ENCODE measurements around the gene SLC7A4.

DNA sequence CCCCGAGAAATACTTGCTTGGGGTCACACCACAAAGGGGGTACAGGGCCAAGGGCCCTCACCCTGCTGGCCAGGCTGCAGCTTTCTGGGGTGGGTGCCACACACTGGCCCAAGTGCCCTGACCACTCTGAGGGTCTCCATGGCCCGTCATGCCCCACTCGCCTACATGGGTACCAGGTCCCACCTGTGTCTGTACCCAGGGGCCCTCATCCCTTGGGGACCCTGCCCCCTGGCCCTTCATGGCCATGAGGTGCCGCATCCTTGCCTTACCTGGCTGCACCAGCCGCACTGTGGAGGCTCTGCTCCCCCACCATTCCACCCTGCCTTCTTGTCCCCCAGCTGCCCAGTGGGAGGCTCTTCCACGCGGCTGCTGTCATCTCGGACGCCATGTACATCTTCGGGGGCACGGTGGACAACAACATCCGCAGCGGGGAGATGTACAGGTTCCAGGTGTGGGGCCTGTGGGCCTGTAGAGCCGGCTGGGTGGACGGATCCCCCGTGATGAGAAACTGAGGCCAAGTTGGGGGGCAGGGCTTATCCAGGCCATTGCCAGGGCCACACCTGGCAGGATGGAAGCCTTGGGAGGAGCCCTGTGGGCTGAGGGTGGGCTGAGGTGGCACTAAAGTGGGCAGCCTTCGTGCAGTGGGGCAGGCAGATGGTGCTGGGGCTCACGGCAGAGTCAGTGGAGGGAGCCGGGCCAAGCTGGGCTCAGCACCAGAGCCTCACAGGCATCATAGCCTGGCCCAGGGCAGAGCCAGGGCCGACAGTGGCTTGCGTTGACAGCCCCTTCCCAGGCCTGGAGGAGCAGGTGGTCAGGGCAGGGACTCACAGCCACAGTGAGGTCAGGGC, 39.7 kb downstream of the SLC7A4 start:
- TF ChIP-seq, protein P1, sequence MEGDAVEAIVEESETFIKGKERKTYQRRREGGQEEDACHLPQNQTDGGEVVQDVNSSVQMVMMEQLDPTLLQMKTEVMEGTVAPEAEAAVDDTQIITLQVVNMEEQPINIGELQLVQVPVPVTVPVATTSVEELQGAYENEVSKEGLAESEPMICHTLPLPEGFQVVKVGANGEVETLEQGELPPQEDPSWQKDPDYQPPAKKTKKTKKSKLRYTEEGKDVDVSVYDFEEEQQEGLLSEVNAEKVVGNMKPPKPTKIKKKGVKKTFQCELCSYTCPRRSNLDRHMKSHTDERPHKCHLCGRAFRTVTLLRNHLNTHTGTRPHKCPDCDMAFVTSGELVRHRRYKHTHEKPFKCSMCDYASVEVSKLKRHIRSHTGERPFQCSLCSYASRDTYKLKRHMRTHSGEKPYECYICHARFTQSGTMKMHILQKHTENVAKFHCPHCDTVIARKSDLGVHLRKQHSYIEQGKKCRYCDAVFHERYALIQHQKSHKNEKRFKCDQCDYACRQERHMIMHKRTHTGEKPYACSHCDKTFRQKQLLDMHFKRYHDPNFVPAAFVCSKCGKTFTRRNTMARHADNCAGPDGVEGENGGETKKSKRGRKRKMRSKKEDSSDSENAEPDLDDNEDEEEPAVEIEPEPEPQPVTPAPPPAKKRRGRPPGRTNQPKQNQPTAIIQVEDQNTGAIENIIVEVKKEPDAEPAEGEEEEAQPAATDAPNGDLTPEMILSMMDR (IDR thresholded peaks at IDR 0.05): no peak
- TF ChIP-seq POLR2AphosphoS5 (IDR thresholded peaks at IDR 0.05): no peak
- no peak for TF ChIP-seq POLR2A (IDR thresholded peaks at IDR 0.05)
